OCI-M2 (cell line): Measurements from ENCODE around the gene NUFIP1.
A peak's percentile ranks its signal among the peaks of the same experiment; 100 is the strongest.
"Not testable (repeated sequence)": the region's sequence is repeated elsewhere in the genome, so short reads cannot be mapped to it uniquely, and the experiment has no call there.

Experiments used
- DNase-seq: peaks from one replicate; lab custom pipeline; 2025; ENCODE audit not compliant: unreplicated experiment; lab: John Stamatoyannopoulos, UW

The NUFIP1 gene

DNA sequence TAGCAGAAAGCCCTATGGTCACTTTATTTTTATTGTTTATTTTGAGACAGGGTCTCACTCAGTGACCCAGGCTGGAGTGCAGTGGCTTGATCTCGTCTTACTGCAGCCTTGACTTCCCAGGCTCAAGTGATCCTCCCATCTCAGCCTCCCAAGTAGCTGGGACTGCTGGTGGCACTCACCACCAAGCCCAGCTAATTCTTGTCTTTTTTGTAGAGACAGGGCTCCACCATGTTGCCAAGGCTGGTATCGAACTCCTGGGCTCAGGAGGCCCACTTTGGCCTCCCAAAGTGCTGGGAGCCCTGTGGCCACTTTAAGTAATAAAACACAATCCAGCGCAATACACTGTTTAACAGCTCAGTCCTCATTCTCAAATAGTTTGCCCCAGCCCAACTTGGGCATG, 69.3 kb downstream of the NUFIP1 start:
- DNase-seq: no peak

DNA sequence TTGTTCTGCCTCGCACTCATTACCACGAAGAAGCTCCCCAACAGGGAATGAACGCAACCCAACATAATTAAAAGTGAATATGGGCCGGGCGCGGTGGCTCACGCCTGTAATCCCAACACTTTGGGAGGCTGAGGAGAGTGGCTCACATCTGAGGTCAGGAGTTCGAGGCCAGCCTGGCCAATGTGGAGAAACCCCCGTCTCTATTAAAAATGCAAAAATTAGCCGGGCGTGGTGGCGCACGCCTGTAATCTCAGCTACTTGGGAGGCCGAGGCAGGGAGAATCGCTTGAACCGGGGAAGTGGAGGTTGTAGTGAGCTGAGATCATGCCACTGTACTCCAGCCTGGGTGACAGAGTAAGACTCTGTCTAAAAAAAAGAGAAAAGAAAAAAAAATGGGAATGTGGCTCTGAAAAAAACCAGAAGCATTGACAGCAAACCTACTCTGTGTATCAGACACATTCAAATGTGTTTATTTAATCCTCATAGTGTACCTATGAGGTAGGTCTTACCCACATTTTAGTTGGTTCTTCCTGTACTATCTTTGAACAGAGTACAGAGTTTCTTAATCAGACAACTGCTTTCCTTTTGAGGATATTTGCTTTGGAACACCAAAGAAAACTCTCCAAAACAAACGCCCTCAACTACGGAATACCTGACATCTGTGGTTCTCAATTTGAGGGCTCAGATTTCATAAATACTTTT, 70.0 kb downstream of the NUFIP1 start:
- no peak for DNase-seq

DNA sequence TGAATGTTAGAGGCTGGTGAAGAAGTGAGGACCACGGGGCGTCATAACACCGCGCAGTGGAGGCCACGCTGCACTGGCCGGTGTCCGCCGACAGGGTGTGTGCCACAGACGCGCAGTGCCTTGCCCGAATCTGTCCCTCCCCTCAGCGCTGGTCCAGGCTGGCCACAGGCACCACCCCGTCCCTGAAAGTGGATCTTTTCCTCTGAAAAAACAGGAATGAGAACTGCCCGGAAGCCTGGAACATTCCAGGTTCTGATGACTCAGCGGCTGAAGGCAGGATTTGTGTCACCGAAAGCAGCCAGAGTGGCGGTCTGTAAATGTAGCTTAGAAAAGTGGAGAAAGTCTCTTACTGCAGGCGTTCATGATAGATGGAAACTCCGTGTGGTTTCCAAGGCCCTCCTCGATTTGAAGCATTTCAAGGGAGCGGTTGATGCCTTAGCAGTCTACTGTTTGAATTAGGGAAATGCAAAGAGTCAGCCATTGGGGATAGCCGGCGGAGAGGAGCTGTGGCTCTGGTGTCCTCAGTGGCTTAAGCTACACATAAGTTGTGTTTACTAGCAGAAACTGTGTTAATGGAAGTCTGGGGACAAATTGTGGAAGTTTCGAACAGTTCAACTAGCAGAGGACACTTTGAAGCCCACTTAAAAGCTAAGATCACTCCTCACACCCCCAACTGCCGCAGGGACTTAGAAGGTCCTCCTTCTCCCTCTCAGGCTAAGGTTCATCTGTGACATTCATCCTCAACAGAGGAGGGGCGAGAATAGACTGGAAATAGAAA, 70.8 kb downstream of the NUFIP1 start:
- DNase-seq: peak; percentile 92

DNA sequence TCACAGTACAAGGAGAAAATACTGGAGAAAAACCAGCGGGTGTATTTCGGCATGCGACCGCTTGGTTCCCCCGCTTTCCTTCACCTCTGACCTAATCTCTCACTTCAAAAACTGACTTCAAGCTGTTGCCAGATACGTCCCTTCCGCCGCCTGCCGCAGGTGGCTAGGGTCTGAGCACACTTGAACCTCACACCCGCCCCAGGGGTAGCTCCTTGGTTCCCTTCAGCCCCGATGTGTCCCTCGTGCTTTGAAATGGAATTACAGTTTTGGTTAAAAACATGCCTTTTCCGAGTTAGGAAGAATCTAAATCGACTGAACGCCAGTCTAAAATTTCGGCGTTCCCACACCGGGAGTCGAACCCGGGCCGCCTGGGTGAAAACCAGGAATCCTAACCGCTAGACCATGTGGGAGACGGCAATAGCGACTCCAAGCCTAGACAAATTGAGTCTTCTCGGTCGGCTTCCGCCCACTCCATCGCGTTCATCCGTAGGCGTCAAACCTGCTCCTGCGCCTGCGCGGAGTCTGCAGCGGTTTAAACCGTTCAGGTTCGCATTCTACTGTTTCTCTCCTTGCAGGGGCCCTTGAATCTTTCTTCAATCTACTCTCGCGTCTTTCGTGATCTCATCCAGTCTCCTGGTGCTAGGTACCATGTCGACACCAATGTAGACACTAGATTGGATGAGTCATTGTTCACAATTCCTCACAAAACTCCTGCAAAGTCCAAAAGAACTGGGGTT, 71.5 kb downstream of the NUFIP1 start:
- peak; percentile 92 for DNase-seq

DNA sequence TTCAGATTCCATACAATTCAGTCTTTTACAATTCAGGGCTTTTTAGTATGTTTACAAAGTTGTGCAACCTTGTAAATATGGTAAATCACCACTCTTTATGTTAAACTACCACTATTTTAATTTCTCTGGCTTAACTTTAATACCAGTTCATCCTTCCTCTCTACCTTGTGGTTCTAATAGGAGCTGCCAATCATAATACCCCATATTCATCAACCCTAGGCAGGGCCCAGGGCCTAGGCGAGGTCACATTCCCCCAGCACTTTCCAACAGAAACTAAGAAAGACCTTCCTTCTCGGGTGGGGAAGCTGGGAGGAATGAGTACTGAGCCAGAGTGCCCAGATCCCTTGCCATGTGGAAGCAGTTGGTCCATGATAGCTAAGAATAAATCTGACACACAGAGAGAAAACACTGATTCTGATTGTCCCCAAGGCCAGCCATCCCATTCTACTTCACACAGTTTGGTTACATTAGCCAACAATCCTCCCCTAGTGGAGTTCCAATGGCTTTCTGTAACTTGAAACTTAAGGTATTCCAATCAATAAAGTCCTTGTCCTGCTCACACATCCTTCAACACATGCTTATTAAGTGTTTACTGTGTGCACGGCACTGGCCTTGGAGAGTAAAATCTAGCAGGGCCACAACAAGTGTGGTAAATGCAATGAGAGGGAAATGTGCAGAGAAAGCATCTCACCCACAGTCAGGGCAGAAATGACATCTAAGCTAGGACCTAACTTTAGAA, 76.8 kb downstream of the NUFIP1 start:
- DNase-seq: no peak

DNA sequence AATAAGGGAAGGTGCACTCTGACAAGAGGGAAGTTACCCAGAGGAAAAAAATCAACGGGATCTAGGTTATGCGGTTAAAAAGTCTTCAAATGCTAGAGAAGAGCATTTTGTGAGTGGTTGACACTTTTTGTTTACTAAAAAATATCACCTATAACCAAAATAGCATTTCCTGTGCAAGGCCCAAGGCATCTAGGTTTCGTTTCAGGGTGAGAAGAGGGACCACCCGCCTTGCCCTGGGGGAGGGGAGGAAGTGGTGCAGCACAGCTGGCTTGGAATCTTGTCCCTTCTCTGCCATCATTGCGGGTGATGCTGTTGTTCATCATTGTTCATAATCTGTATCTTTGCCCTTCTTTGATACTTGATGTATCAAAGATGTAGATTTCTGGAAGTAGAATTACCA, 80.6 kb downstream of the NUFIP1 start:
- no peak for DNase-seq

DNA sequence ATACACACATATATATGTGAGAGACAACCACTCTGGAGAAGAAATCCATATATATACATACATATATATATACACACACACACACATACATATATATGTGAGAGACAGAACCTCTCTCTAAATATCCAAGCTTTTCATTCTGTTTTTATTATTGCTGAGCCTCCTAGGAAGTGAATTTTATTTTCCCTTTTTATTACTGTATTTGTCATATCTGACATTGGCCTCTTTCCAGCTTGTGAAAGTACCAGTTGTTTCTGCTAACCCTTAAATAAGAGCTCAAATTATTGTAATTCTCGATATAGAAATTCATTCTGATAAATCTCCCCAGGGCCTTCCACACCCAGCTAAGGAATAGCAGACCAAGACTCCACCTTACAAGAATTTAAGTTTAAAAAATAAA, 81.0 kb downstream of the NUFIP1 start:
- DNase-seq: no peak

DNA sequence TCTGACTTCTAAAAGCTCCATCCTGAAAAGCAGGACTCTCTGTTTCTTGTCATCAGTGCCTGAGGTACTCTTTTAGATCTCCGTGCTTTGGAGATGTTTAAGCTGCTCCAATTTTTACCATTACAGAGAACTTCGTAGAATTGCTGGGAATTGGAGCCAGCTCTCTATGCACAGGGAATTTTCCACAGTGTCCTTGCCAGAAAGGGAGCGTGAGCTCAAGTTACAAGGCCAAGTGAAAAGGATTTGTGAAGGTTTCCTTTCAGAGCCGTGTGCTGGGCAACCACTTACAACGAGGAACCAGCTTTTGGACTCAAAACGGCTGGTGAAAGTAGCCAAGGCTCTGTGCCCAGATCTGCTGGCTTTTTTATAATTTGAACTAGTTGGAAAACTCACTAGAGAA, 82.6 kb downstream of the NUFIP1 start:
- no peak for DNase-seq

DNA sequence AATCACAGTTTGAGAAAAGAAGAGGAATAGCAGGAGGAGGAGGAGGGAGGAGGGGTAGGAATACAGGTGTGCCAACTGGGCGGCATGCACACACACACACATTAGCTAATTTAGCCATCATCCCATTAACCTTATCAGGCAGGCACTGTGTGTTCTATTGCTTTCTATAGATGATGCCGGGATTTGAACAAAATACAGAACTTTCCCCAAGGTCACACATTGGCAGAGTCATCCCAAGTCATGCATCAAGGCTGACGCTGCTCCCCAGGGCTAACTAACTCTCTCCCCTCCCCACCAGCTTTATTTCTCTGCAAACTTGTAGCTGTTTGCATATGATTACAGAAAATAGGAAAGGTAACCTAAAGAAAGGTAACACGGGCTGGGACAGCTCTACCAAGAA, 83.0 kb downstream of the NUFIP1 start:
- no peak for DNase-seq

DNA sequence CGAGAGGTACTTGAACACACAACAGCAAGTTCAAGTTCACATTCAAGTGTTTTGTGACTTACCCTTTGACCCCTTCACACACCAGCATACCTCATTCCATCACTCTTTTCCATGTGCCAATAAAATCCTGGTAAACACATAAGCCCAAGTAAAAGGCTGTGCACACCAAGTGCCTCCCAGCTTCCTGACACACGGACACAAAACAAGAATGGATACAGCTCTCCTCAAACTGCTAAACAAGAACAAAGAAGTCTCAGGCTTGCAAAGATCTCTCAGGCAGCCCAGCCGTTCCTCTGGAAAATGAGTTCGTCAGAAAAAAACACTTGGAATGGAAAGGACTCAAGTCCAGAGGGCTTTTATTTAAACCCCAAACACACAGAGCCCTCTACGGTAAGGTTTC, 83.7 kb downstream of the NUFIP1 start:
- no peak for DNase-seq

DNA sequence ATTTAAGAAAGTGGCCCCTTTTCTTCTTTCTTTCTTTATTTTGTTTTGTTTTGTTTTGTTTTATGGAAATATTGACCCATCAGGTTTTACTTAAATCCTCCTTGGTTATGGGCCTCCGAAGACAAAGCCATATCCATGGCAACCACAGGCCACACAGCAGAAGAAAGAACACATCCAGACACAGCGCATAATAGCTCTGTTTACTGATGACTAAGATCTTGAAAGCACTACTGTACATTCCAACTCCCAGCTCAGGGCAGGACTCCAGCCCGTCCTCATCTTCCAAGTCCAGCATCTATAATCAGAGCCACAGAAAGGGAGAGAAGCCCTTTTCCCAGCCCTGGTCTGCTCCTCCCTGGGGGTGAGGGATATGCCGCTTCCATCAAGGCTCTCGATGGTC, 84.3 kb downstream of the NUFIP1 start:
- no peak for DNase-seq

DNA sequence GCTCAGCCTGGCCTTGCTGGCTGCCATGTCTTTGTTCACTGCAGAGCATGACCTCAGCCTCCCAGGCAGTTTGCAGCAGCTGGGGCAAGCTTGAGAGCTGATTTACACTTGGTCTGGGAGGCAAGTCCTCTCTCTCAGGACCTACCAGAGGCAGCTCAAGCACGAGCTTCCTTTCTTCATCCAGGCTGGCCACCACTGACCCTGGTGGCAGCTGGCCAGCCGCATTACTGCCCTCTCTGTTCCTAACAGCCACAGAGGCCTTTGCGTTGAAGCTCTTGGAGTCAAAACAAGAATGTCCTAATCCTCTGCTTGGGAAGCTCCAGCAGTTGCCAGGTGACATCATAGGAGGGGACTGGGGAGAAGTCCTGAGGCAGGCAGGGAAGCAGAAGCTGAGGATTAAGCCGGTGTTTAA, 85.7 kb downstream of the NUFIP1 start:
- no peak for DNase-seq

DNA sequence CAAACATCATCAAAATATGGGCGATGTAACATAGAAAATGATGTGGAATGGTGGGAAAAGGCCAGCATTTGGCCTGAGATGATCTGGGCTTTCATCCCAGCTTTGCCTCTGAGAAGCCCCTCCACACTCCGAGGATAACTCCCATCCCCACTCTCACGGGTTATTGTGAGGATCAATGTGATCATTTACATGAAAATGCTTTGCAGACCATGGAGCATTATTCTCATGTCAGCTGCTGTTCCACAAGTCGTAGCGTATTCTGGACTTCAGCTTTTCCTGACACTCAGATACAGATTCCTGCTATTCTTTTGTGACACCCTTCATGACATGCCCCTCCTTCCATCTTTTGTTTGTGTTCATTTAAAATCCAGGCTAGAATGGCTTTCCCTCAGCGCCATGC, 86.5 kb downstream of the NUFIP1 start:
- DNase-seq: no peak

DNA sequence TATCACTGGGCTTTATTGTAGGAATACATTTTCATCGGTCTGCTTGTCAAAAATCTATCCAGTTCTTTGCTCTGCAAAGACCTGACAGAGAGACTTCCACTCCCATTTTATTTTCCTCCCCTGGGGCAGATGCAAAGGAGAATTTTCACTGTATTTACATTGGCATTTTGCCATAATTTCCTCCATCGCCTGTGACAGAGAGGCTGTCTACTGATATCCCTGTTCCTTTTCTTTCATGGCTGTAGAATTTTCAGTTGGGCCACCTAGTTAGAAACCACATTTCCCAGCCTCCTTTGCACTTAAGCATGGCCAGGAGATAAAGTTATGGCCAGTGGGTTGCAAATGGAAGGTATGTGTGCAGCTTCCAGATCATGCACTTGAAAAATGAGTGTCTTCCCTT, 89.3 kb downstream of the NUFIP1 start:
- no peak for DNase-seq

DNA sequence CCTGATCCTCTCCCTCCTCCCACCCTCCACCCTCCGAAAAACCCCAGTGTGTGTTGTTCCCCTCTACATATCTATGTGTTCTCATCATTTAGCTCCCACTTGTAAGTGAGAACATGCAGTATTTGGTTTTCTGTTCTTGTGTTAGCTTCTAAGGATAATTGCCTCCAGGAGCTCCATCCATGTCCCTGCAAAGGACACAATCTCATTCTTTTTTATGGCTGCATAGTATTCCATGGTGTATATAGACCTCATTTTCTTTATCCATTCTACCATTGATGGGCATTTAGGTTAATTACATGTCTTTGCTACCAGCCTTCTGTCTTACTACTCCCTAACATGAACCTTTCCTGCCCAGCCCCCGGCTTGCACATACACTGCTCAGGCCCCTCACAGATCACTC, 91.0 kb downstream of the NUFIP1 start:
- not testable (repeated sequence) for DNase-seq

DNA sequence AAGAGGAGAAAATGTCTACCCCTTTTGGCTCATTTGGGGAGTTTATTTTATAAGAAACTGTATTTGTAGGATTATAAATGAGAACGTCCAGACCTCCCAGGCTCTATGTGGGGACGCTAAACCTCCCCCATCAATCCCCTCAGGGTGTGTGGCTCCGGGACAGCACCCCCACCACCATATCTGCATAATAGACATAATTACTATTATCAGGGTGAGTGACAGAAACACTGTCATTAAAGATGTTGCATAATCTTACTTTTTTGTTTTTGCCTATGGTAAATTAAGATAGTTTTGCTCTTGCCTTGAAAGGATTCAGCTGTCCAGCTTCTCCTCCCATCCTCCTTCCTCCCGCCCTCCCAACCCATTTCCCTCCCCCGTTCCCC, 93.3 kb downstream of the NUFIP1 start:
- DNase-seq: no peak

DNA sequence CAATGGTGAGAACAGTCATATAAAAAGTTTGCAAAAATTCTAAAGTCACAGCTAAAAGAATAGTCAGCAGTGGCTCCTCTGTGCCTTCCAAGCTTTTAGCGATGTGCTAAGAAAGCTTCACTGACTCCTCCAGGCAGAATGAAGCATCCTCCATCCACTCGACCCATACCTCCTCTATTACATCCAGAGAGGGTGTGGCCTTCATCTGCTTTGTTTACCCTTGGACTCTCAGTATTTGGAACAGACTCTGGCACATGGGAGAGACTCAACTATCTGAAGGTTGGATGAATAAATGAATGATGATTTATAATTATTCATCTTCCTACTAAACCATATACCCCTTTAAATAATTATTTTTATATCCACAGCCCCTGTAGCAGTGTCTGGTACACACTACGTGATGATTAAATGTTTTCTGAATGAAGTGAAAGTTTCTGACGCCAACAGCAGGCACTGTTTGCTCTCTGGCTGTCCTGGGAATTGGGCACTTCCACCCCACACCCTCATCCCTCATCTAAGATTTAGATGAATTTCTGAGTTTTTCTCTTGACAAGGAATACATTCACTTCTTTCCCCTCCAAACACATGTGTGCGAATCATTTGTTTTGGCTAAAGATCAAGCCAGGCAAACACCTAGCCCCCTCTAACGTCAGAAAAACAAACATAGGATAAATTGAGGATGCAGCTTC, 93.9 kb downstream of the NUFIP1 start:
- DNase-seq: no peak

DNA sequence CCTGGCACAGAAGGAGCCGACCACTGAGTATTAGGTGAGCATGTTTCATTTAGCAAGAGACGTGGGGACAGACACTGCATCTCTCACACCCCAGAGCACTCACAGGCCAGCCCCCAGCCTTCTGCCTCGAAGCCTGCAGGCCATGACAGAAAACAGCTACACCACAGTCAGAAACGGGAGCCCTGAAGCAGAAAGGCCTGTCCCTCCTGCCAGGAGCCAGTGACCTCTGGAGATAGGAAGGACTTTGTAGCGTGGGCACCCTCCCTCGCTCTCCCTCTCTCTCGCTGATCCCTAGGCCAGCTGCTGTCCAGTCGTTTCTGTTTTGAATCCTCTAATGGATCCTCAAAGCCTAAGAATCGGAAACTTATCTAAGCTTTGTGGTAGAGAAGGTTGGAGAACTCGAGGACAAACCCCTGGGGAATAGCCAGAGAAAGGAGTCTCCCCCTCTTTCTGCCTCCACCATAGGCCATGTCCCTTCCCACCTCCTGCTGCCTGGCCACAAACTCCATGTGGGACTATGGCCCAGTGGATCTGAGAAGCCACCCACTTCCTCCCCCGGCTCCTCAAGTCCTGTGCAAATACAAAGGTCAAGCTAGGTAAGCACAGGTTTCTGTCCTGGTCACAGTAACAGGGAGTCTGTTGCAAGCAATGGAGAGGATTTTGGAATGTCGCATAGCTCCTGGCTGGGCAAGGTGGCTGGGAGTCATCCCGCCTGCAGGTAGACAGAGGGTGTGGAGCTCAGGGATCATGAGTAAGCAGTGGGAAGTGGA, 95.1 kb downstream of the NUFIP1 start:
- no peak for DNase-seq
